ENCODE data around the gene GPRC5C. TPM values are rescaled to one million over a fixed set of nuclear protein-coding genes. Genes with fewer than 3 reads are reported as not detected.
"Not testable (repeated sequence)": the region's sequence is repeated elsewhere in the genome, so short reads cannot be mapped to it uniquely, and the experiment has no call there.

Gene GPRC5C
- total RNA-seq, 2 experiments from 2014 or later: not detected

- DNase-seq: no peak
- Mint-ChIP-seq H3K4me1 (ENCODE audit: low read depth) (no peaks in the 10 kb centered on the region), H3K36me3 (ENCODE audit: low read depth) (no peaks in the 10 kb centered on the region), H3K27me3 (ENCODE audit: low read depth) (no peaks in the 10 kb centered on the region), H3K27ac (no peak overlapping the region), H3K9me3 (no peaks in the 10 kb centered on the region), H3K4me3 (no peak overlapping the region)
- CTCF ChIA-PET: interaction anchor here (1.3 to 2.5 kb wide), 2 partner anchors 14 to 26 kb away, joined by 8 to 10 read pairs; partner anchors contain the start of gene GPR142
- intact Hi-C loops (cut with micrococcal nuclease): no loop called here
These were observed 38.4 kb upstream of the GPRC5C start for GRCh38 chr17:74393346-74393942.

GRCh38 chr17:74394275-74394950 lies 37.5 kb upstream of the GPRC5C start:
- Mint-ChIP-seq H3K9me3 (no peaks in the 10 kb centered on the region), H3K36me3 (ENCODE audit: low read depth) (no peaks in the 10 kb centered on the region), H3K27ac (no peak overlapping the region), H3K4me3 (no peak overlapping the region), H3K27me3 (ENCODE audit: low read depth) (no peaks in the 10 kb centered on the region), H3K4me1 (ENCODE audit: low read depth) (no peaks in the 10 kb centered on the region)
- CTCF ChIA-PET: interaction anchor here (0.6 to 2.5 kb wide), 4 partner anchors 27 to 664 kb away, joined by 3 to 10 read pairs (median 3); partner anchors contain the start of gene GPR142
- DNase-seq: no peak
- intact Hi-C loops (cut with micrococcal nuclease): no loop called here

GRCh38 chr17:74394977-74395376 lies 36.9 kb upstream of the GPRC5C start:
- Mint-ChIP-seq H3K27me3 (ENCODE audit: low read depth) (no peaks in the 10 kb centered on the region), H3K4me3 (no peak overlapping the region), H3K9me3 (no peaks in the 10 kb centered on the region), H3K36me3 (ENCODE audit: low read depth) (no peaks in the 10 kb centered on the region), H3K4me1 (ENCODE audit: low read depth) (no peaks in the 10 kb centered on the region), H3K27ac (no peak overlapping the region)
- no peak for DNase-seq
- intact Hi-C loops (cut with micrococcal nuclease): no loop called here
- CTCF ChIA-PET: interaction anchor here (0.6 to 2.5 kb wide), 2 partner anchors 27 to 663 kb away, joined by 3 to 10 read pairs; partner anchors contain the start of gene GPR142

- DNase-seq: no peak
- Mint-ChIP-seq H3K27ac (no peak overlapping the region), H3K36me3 (ENCODE audit: low read depth) (no peaks in the 10 kb centered on the region), H3K9me3 (no peaks in the 10 kb centered on the region), H3K27me3 (ENCODE audit: low read depth) (no peaks in the 10 kb centered on the region), H3K4me1 (ENCODE audit: low read depth) (no peaks in the 10 kb centered on the region), H3K4me3 (no peak overlapping the region)
- intact Hi-C loops (cut with micrococcal nuclease): no loop called here
- CTCF ChIA-PET: interaction anchor here (1.5 kb wide), 1 partner anchor 61 kb away, joined by 3 read pairs; no protein-coding TSS in a partner anchor
These were observed 35.3 kb upstream of the GPRC5C start for GRCh38 chr17:74396567-74396966.

- Mint-ChIP-seq H3K36me3 (ENCODE audit: low read depth) (no peaks in the 10 kb centered on the region), H3K4me1 (ENCODE audit: low read depth) (peaks cover 4% of the 10 kb centered on the region), H3K4me3 (no peak overlapping the region), H3K9me3 (no peaks in the 10 kb centered on the region), H3K27me3 (ENCODE audit: low read depth) (no peaks in the 10 kb centered on the region), H3K27ac (no peak overlapping the region)
- intact Hi-C loops (cut with micrococcal nuclease): no loop called here
- DNase-seq: no peak
- CTCF ChIA-PET: interaction anchor here (1.0 to 2.2 kb wide), 3 partner anchors 24 to 34 kb away, joined by 3 to 9 read pairs (median 3); no protein-coding TSS in a partner anchor
These were observed 29.8 kb upstream of the GPRC5C start for GRCh38 chr17:74402048-74402447.

- H3K36me3 Mint-ChIP-seq (ENCODE audit: low read depth): no peaks in the 10 kb centered on the region
- intact Hi-C loops (cut with micrococcal nuclease): no loop called here
- H3K9me3 Mint-ChIP-seq: no peaks in the 10 kb centered on the region
- no peak for DNase-seq
- peaks cover 4% of the 10 kb centered on the region for H3K4me1 Mint-ChIP-seq (ENCODE audit: low read depth)
- no peaks in the 10 kb centered on the region for H3K27me3 Mint-ChIP-seq (ENCODE audit: low read depth)
- no peak overlapping the region for H3K4me3 Mint-ChIP-seq
- CTCF ChIA-PET: interaction anchor here (0.7 to 2.2 kb wide), 5 partner anchors 35 to 187 kb away, joined by 3 to 9 read pairs (median 4); no protein-coding TSS in a partner anchor
- H3K27ac Mint-ChIP-seq: no peak overlapping the region
These were observed 28.3 kb upstream of the GPRC5C start for GRCh38 chr17:74403512-74404137.

- no peaks in the 10 kb centered on the region for H3K36me3 Mint-ChIP-seq (ENCODE audit: low read depth)
These were observed 27.7 kb upstream of the GPRC5C start for GRCh38 chr17:74404218-74404617.

GRCh38 chr17:74404789-74405188 lies 27.1 kb upstream of the GPRC5C start:
- H3K4me3 Mint-ChIP-seq: no peak overlapping the region
- no peaks in the 10 kb centered on the region for H3K9me3 Mint-ChIP-seq
- no peak for DNase-seq
- intact Hi-C loops (cut with micrococcal nuclease): no loop called here
- no peak overlapping the region for H3K27ac Mint-ChIP-seq
- H3K36me3 Mint-ChIP-seq (ENCODE audit: low read depth): no peaks in the 10 kb centered on the region
- peaks cover 4% of the 10 kb centered on the region for H3K4me1 Mint-ChIP-seq (ENCODE audit: low read depth)
- no peaks in the 10 kb centered on the region for H3K27me3 Mint-ChIP-seq (ENCODE audit: low read depth)
- CTCF ChIA-PET: interaction anchor here (0.5 to 1.9 kb wide), 2 partner anchors 52 to 726 kb away, joined by 3 to 4 read pairs; no protein-coding TSS in a partner anchor

More at GRCh38 chr17:74404218-74404617, 27.7 kb upstream of the GPRC5C start:
- no peak for DNase-seq
- H3K27ac Mint-ChIP-seq: no peak overlapping the region
- H3K4me1 Mint-ChIP-seq (ENCODE audit: low read depth): peaks cover 4% of the 10 kb centered on the region
- CTCF ChIA-PET: interaction anchor here (0.5 to 2.2 kb wide), 3 partner anchors 36 to 727 kb away, joined by 3 to 9 read pairs (median 4); no protein-coding TSS in a partner anchor
- no peak overlapping the region for H3K4me3 Mint-ChIP-seq
- intact Hi-C loops (cut with micrococcal nuclease): no loop called here
- H3K27me3 Mint-ChIP-seq (ENCODE audit: low read depth): no peaks in the 10 kb centered on the region
- H3K9me3 Mint-ChIP-seq: no peaks in the 10 kb centered on the region

- DNase-seq; H3K27ac Mint-ChIP-seq; intact Hi-C loops (cut with micrococcal nuclease); H3K27me3 Mint-ChIP-seq (ENCODE audit: low read depth); H3K9me3 Mint-ChIP-seq; H3K4me1 Mint-ChIP-seq (ENCODE audit: low read depth); H3K4me3 Mint-ChIP-seq; H3K36me3 Mint-ChIP-seq (ENCODE audit: low read depth): not testable (repeated sequence)
- CTCF ChIA-PET: interaction anchor here (1.9 kb wide), 1 partner anchor 52 kb away, joined by 4 read pairs; no protein-coding TSS in a partner anchor
These were observed 26.6 kb upstream of the GPRC5C start for GRCh38 chr17:74405311-74405710.

- CTCF ChIA-PET: no interaction called here
- Mint-ChIP-seq H3K4me1 (ENCODE audit: low read depth) (peaks cover 4% of the 10 kb centered on the region), H3K27me3 (ENCODE audit: low read depth) (no peaks in the 10 kb centered on the region), H3K27ac (no peak overlapping the region), H3K9me3 (no peaks in the 10 kb centered on the region), H3K4me3 (no peak overlapping the region), H3K36me3 (ENCODE audit: low read depth) (no peaks in the 10 kb centered on the region)
- intact Hi-C loops (cut with micrococcal nuclease): no loop called here
- DNase-seq: no peak
These were observed 24.5 kb upstream of the GPRC5C start for GRCh38 chr17:74407384-74407783.

GRCh38 chr17:74408262-74408661 lies 23.6 kb upstream of the GPRC5C start:
- intact Hi-C loops (cut with micrococcal nuclease): no loop called here
- Mint-ChIP-seq H3K36me3 (ENCODE audit: low read depth) (no peaks in the 10 kb centered on the region), H3K9me3 (no peaks in the 10 kb centered on the region), H3K4me3 (no peak overlapping the region), H3K27me3 (ENCODE audit: low read depth) (no peaks in the 10 kb centered on the region), H3K4me1 (ENCODE audit: low read depth) (peaks cover 4% of the 10 kb centered on the region), H3K27ac (no peak overlapping the region)
- no peak for DNase-seq
- CTCF ChIA-PET: interaction anchor here (1.0 kb wide), 1 partner anchor 49 kb away, joined by 4 read pairs; no protein-coding TSS in a partner anchor

- no peak for DNase-seq
- Mint-ChIP-seq H3K4me3 (no peak overlapping the region), H3K27me3 (ENCODE audit: low read depth) (no peaks in the 10 kb centered on the region), H3K4me1 (ENCODE audit: low read depth) (peaks cover 4% of the 10 kb centered on the region), H3K27ac (no peak overlapping the region), H3K36me3 (ENCODE audit: low read depth) (no peaks in the 10 kb centered on the region), H3K9me3 (no peaks in the 10 kb centered on the region)
- intact Hi-C loops (cut with micrococcal nuclease): no loop called here
- CTCF ChIA-PET: interaction anchor here (1.0 kb wide), 1 partner anchor 48 kb away, joined by 4 read pairs; no protein-coding TSS in a partner anchor
These were observed 23.1 kb upstream of the GPRC5C start for GRCh38 chr17:74408815-74409214.
